Lung (tissue), 12 donors: ENCODE measurements around the gene EVI5L. TPM values are rescaled to one million over a fixed set of nuclear protein-coding genes. Genes with fewer than 3 reads are reported as not detected.
A peak's percentile ranks its signal among the peaks of the same experiment; 100 is the strongest.

ENCODE experiments used
- ATAC-seq: fragments of 200-7000 bp; cut with Tn5 transposase; one replicate; pipeline ENCODE4 v1.9.1; 2020; ENCODE audit warnings: moderate number of reproducible peaks; ENCODE audit not compliant: insufficient read depth, low FRiP score
- DNase-seq, 3 donors: peaks; one replicate each; pipeline ENCODE4 v3.0.0-alpha.2; 2013 to 2017
- H3K27ac ChIP-seq, 2 donors: one replicate each; pipeline ENCODE4 v1.5.1; 2013; ENCODE audit warnings: mild to moderate bottlenecking in 2 of 2, moderate library complexity in 2 of 2, control low read depth in 1 of 2, inconsistent platforms in 1 of 2, low read depth in 1 of 2, low read length in 1 of 2
- H3K27me3 ChIP-seq, 3 donors: one replicate each; pipeline ENCODE4 v1.5.1; 2013; ENCODE audit warnings: low read length in 2 of 3; ENCODE audit not compliant: control insufficient read depth in 3 of 3, insufficient read depth in 3 of 3
- H3K36me3 ChIP-seq, 4 donors: one replicate each; pipeline ENCODE4 v1.5.1; 2013; ENCODE audit warnings: low read length in 4 of 4, mild to moderate bottlenecking in 1 of 4, moderate library complexity in 1 of 4; ENCODE audit not compliant: control insufficient read depth in 4 of 4, insufficient read depth in 4 of 4
- H3K4me1 ChIP-seq, 5 donors: one replicate each; pipeline ENCODE4 v1.5.1; 2013; ENCODE audit warnings: low read length in 5 of 5, mild to moderate bottlenecking in 2 of 5, moderate library complexity in 1 of 5; ENCODE audit not compliant: control insufficient read depth in 5 of 5, insufficient read depth in 5 of 5
- H3K4me3 ChIP-seq: one replicate; pipeline ENCODE4 v1.5.1; 2013; ENCODE audit warnings: mild to moderate bottlenecking, control low read depth, moderate library complexity
- H3K9ac ChIP-seq, 2 donors: one replicate each; pipeline ENCODE4 v1.5.1; 2013; ENCODE audit warnings: low read length in 2 of 2, control low read depth in 1 of 2; ENCODE audit not compliant: insufficient read depth in 1 of 2
- H3K9me3 ChIP-seq, 4 donors: one replicate each; pipeline ENCODE4 v1.5.1; 2013; ENCODE audit warnings: low read length in 3 of 4, mild to moderate bottlenecking in 1 of 4, moderate library complexity in 1 of 4; ENCODE audit not compliant: control insufficient read depth in 4 of 4, insufficient read depth in 3 of 4
- WGBS, 2 donors: extraction: QIAGEN DNeasy Blood & Tissue Kit; methylation state at CpG; one replicate each; pipeline ENCODE4 v1.1.7; 2013; 5-methylcytosine and 5-hydroxymethylcytosine counted together
- polyA plus RNA-seq, 2 donors: library from polyadenylated mRNA; stranded (reverse); fragments of 200-250 nt; gene quantifications; one replicate each; pipeline ENCODE4 v1.2.1, GENCODE V29; 2013
- total RNA-seq, 2 donors: library from RNA; depleted of rRNA in 1 of 2; stranded (reverse); fragments of >200 nt in 1 of 2; gene quantifications; one replicate each; pipeline ENCODE4 v1.2.1, GENCODE V29; 2014 to 2021
- TF ChIP-seq, protein P1 (sequence below): IDR thresholded peaks from 2 replicates; pipeline ENCODE4 v1.5.1; 2012; ENCODE audit warnings: mild to moderate bottlenecking; ENCODE audit errors: control extremely low read depth, extremely low read depth
- donor health status: control.
- donor health status: control.
- donor health status: Bipolar disorder and iron deficiency.
- donor health status: healthy.
- donor health status: DM: yes; HTN: yes; CAD: no.

EVI5L gene
- total and polyA plus RNA-seq, 4 donors = 10.7 to 18.6 (median 12.6) TPM

DNA sequence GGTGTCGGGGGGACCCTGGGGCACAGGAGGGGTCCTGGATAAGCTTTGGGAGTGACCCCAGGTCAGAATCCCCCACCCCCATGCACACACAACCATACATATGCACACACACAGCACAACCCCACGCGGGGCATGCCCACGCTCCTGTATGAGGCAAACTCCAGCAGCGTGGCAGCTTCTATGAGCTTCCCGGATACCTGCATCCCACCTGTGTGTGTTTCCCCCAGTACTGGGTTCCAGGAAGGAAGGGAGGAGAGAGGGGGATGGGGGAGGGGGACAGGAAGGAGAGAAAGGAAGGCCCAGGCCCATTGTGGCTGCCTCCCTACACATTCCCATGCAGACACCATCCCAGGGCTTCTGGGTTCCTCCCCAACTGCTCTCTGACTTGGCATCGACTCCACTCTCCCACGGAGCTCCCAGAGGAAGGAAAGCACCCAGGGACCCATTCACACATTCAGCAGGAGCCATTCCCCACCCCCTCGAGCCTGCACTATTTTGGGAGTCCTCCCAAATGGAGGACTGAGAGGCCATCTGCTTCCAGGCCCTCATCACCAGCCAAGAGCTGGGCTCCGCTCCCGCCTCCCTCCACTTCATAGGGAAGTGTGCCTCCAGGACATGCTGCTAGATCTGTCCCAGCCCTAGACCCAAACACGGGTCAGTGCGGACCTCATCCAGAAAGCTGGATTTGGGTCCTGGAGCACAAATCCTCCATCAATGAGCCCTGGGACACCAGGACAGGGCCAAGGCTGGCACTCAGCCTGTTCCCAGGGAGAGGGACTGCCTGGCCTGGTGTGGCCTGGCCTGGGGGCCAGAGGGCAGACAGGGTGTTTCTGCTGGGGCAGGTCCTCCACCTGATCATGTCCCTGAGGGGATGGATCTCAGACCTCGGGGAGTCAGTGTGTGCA is 30.9 kb downstream of the EVI5L start:
- Histone ChIP-seq H3K9me3 (peaks cover 0 to 8% (median 0%) of the 10 kb centered on the region in 4 donors), H3K27me3 (peaks cover 0 to 18% (median 0%) of the 10 kb centered on the region in 3 donors), H3K4me3 (no peak overlapping the region), H3K9ac (no peak overlapping the region), H3K27ac (no peak overlapping the region), H3K36me3 (peaks cover 0 to 5% (median 0%) of the 10 kb centered on the region in 4 donors), H3K4me1 (peaks cover 0 to 15% (median 0%) of the 10 kb centered on the region in 5 donors)
- ATAC-seq = no peak
- TF ChIP-seq, protein P1, sequence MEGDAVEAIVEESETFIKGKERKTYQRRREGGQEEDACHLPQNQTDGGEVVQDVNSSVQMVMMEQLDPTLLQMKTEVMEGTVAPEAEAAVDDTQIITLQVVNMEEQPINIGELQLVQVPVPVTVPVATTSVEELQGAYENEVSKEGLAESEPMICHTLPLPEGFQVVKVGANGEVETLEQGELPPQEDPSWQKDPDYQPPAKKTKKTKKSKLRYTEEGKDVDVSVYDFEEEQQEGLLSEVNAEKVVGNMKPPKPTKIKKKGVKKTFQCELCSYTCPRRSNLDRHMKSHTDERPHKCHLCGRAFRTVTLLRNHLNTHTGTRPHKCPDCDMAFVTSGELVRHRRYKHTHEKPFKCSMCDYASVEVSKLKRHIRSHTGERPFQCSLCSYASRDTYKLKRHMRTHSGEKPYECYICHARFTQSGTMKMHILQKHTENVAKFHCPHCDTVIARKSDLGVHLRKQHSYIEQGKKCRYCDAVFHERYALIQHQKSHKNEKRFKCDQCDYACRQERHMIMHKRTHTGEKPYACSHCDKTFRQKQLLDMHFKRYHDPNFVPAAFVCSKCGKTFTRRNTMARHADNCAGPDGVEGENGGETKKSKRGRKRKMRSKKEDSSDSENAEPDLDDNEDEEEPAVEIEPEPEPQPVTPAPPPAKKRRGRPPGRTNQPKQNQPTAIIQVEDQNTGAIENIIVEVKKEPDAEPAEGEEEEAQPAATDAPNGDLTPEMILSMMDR = no peak
- DNase-seq = no peak
- 80 to 81% methylated on average over 14 of the region's 14 CpGs for WGBS, 2 donors

DNA sequence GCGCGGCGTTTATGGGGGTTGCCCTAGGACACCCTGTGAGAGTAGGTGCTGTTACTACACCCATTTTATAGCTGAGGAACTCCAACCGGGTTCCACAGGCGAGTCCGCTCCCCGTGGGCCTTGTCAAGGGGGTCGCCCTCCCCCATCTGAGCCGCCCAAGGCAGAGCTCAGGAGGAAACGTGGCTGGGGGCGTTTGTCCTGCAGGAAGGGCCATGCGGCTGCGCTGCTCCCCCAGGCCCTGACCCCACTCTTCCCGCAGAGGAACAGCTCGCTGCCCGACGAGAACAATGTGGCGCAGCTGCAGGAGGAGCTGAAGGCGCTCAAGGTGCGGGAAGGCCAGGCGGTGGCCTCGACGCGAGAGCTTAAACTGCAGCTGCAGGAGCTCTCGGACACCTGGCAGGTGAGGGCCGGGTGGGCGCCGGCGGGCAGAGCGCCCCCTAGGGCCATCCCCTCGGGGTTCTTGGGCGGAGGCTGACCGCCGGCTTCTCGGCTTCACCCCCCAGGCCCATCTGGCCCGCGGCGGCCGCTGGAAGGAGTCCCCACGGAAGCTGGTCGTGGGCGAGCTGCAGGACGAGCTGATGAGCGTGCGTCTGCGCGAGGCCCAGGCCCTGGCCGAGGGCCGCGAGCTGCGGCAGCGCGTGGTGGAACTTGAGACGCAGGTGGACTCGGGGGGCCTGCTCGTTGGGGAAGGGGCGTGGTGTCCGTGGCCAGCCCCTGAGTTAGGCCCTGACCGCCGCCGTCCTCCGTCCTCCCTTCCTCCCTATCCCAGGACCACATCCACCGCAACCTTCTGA is 31.8 kb downstream of the EVI5L start:
- ATAC-seq (no peak), DNase-seq (no peak)
- 23 to 41% methylated on average over 63 of the region's 63 CpGs for WGBS, 2 donors
- H3K9me3 ChIP-seq = peaks cover 0 to 8% (median 0%) of the 10 kb centered on the region in 4 donors
- peaks cover 0 to 5% (median 0%) of the 10 kb centered on the region in 4 donors for H3K36me3 ChIP-seq
- TF ChIP-seq, protein P1 = no peak
- no peak overlapping the region for H3K4me3 ChIP-seq
- no peak overlapping the region for H3K9ac ChIP-seq
- H3K27ac ChIP-seq = no peak overlapping the region
- H3K27me3 ChIP-seq = peaks cover 0 to 18% (median 2%) of the 10 kb centered on the region in 3 donors
- H3K4me1 ChIP-seq = peaks cover 0 to 15% (median 0%) of the 10 kb centered on the region in 5 donors

DNA sequence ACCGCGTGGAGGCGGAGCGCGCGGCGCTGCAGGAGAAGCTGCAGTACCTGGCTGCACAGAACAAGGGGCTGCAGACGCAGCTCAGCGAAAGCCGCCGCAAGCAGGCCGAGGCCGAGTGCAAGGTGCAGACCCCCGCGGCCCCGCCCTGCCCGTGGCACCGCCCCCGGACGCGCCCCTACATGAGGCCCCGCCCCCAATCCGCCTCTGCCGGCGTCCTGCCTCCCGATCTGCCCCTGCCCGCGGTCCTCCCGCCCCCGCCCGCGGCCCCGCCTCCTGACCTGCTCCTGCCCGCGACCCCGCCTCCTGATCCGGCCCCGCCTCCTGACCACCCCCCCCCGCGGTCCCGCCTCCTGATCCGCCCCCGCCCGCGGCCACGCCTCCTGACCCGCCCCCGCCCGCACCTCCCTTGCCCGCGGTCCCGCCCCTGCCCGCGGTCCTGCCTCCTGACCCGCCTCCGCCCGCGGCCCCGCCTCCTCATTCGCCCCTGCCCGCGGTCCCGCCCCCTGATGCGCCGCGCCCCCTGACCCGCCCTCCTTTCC is 32.5 kb downstream of the EVI5L start:
- no peak overlapping the region for H3K27ac ChIP-seq
- peaks cover 0 to 5% (median 0%) of the 10 kb centered on the region in 4 donors for H3K36me3 ChIP-seq
- TF ChIP-seq, protein P1 = no peak
- H3K4me3 ChIP-seq = no peak overlapping the region
- ATAC-seq (peak; percentile 39), DNase-seq (peak; percentile 50 to 85 (median 69))
- H3K9ac ChIP-seq = no peak overlapping the region
- H3K4me1 ChIP-seq = peaks cover 0 to 11% (median 0%) of the 10 kb centered on the region in 5 donors
- 1 to 9% methylated on average over 36 to 67 of the region's 67 CpGs for WGBS, 2 donors
- H3K9me3 ChIP-seq = peaks cover 0 to 8% (median 0%) of the 10 kb centered on the region in 4 donors
- H3K27me3 ChIP-seq = peaks cover 0 to 18% (median 5%) of the 10 kb centered on the region in 3 donors
